Loucy (cell line): ENCODE results near the gene ASB13.

Experiments
- EZH2phosphoT487 ChIP-seq: fragments of 200-600 bp; IDR thresholded peaks from 2 replicates; pipeline ENCODE4 v1.6.1; 2018; ENCODE audit warnings: antibody characterized with exemption, mild to moderate bottlenecking, moderate library complexity, borderline replicate concordance
- TF ChIP-seq, protein P1 (sequence below): fragments of 200-600 bp; sonication (generic); conservative IDR thresholded peaks from 2 replicates; pipeline ENCODE4 v1.5.1; 2014; ENCODE audit warnings: mild to moderate bottlenecking, antibody characterized with exemption, low read length

DNA sequence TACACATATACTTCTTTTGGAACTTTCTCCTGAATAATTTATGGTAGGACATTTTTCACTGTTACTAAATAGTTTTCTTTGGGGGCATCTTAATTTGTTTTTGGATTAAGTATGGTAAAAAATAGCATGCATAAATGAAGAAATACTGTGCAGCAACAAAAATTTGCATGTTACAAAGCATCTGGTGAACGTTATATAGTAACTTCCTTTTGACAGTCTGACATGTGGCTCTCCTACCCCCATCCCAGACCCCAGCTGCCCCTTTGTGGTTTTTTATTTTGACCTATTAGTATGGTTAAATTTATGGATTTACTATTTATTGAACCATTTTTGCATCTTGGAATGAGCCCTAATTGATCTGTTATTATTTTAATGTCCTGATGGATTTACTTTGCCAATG, 28.2 kb upstream of the ASB13 start:
- TF ChIP-seq, protein P1, sequence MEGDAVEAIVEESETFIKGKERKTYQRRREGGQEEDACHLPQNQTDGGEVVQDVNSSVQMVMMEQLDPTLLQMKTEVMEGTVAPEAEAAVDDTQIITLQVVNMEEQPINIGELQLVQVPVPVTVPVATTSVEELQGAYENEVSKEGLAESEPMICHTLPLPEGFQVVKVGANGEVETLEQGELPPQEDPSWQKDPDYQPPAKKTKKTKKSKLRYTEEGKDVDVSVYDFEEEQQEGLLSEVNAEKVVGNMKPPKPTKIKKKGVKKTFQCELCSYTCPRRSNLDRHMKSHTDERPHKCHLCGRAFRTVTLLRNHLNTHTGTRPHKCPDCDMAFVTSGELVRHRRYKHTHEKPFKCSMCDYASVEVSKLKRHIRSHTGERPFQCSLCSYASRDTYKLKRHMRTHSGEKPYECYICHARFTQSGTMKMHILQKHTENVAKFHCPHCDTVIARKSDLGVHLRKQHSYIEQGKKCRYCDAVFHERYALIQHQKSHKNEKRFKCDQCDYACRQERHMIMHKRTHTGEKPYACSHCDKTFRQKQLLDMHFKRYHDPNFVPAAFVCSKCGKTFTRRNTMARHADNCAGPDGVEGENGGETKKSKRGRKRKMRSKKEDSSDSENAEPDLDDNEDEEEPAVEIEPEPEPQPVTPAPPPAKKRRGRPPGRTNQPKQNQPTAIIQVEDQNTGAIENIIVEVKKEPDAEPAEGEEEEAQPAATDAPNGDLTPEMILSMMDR, result no peak
- no peak for TF ChIP-seq EZH2phosphoT487
